Activated T-helper 1 cell treated with anti-CD3 and anti-CD28 coated beads, Interleukin-12 subunit alpha, Interleukin-12 subunit beta, Interleukin-2, Interleukin-4 antibody, amounts not matched to agents 30 ng/mL and 10 ng/mL and 1 ng/mL, durations not matched to agents 14 hours and 24 hours and 36 hours (primary cell): Measurements from ENCODE around the gene TMC2. TPM values are rescaled to one million over a fixed set of nuclear protein-coding genes. Genes with fewer than 3 reads are reported as not detected.

Experiments used
- DNase-seq: peaks from one replicate; pipeline ENCODE4 v3.0.0; 2021; ENCODE audit warnings: low spot score
- H3K27ac Mint-ChIP-seq: one replicate; pipeline ENCODE4 v1.8.0; 2021; ENCODE audit warnings: mild to moderate bottlenecking, mixed read lengths
- H3K27me3 Mint-ChIP-seq: one replicate; pipeline ENCODE4 v1.8.0; 2022; ENCODE audit warnings: mild to moderate bottlenecking, moderate library complexity, mixed read lengths; ENCODE audit not compliant: insufficient read depth
- H3K36me3 Mint-ChIP-seq: one replicate; pipeline ENCODE4 v1.8.0; 2021; ENCODE audit warnings: low read depth, mixed read lengths
- H3K4me1 Mint-ChIP-seq: one replicate; pipeline ENCODE4 v1.8.0; 2021; ENCODE audit warnings: low read depth, mixed read lengths
- H3K4me3 Mint-ChIP-seq: one replicate; pipeline ENCODE4 v1.8.0; 2021; ENCODE audit warnings: mild to moderate bottlenecking, moderate library complexity, mixed read lengths
- H3K9me3 Mint-ChIP-seq: one replicate; pipeline ENCODE4 v1.8.0; 2021; ENCODE audit warnings: mixed read lengths
- intact Hi-C: fragments of 100-400 bp; cut with micrococcal nuclease; formaldehyde crosslinking; loops from one replicate; pipeline ENCODE4 v1.15.1; 2024
- total RNA-seq: library from RNA; stranded (reverse); gene quantifications from 2 replicates; pipeline ENCODE4 v1.2.3, GENCODE V29; 2022

Gene TMC2
- total RNA-seq, 1 donor from 2014 or later = not detected

GRCh38 chr20:2654831-2655230 is 118.5 kb downstream of the TMC2 start:
- peaks cover 40% of the 10 kb centered on the region for H3K4me1 Mint-ChIP-seq
- DNase-seq = no peak

GRCh38 chr20:2655331-2656116 is 119.2 kb downstream of the TMC2 start:
- H3K36me3 Mint-ChIP-seq = peaks cover 72% of the 10 kb centered on the region
- H3K27ac Mint-ChIP-seq = no peak overlapping the region
- H3K4me1 Mint-ChIP-seq = peaks cover 40% of the 10 kb centered on the region
- intact Hi-C loops = loop anchor here (10.0 kb wide), 1 partner anchor 1821 kb away; the partner anchor contains the start of gene FAM110A
- H3K27me3 Mint-ChIP-seq = no peaks in the 10 kb centered on the region
- peak overlapping the region; percentile 92 for H3K4me3 Mint-ChIP-seq
- no peaks in the 10 kb centered on the region for H3K9me3 Mint-ChIP-seq
- DNase-seq = no peak

More at GRCh38 chr20:2654831-2655230, 118.5 kb downstream of the TMC2 start:
- Mint-ChIP-seq H3K27me3 (no peaks in the 10 kb centered on the region), H3K27ac (peak overlapping the region; percentile 56), H3K9me3 (no peaks in the 10 kb centered on the region), H3K36me3 (peaks cover 66% of the 10 kb centered on the region), H3K4me3 (peak overlapping the region; percentile 92)
- intact Hi-C loops = loop anchor here (5.0 to 10.0 kb wide), 2 partner anchors 553 to 1820 kb away; partner anchors contain the start of genes FAM110A and STK35

GRCh38 chr20:2656471-2657117 is 120.2 kb downstream of the TMC2 start:
- H3K4me3 Mint-ChIP-seq = peak overlapping the region; percentile 22
- intact Hi-C loops = loop anchor here (10.0 kb wide), 1 partner anchor 1822 kb away; the partner anchor contains the start of gene FAM110A
- DNase-seq = no peak
- H3K4me1 Mint-ChIP-seq = peaks cover 43% of the 10 kb centered on the region
- no peaks in the 10 kb centered on the region for H3K9me3 Mint-ChIP-seq
- peaks cover 78% of the 10 kb centered on the region for H3K36me3 Mint-ChIP-seq
- peak overlapping the region; percentile 47 for H3K27ac Mint-ChIP-seq
- H3K27me3 Mint-ChIP-seq = no peaks in the 10 kb centered on the region

GRCh38 chr20:2657241-2657640 is 120.9 kb downstream of the TMC2 start:
- no peak overlapping the region for H3K4me3 Mint-ChIP-seq
- H3K27me3 Mint-ChIP-seq = no peaks in the 10 kb centered on the region
- no peaks in the 10 kb centered on the region for H3K9me3 Mint-ChIP-seq
- no peak for DNase-seq
- H3K4me1 Mint-ChIP-seq = peaks cover 50% of the 10 kb centered on the region
- intact Hi-C loops = loop anchor here (10.0 kb wide), 1 partner anchor 1822 kb away; the partner anchor contains the start of gene FAM110A
- peaks cover 85% of the 10 kb centered on the region for H3K36me3 Mint-ChIP-seq
- no peak overlapping the region for H3K27ac Mint-ChIP-seq

- no peak overlapping the region for H3K27ac Mint-ChIP-seq
- H3K4me3 Mint-ChIP-seq = no peak overlapping the region
- peaks cover 52% of the 10 kb centered on the region for H3K4me1 Mint-ChIP-seq
- H3K27me3 Mint-ChIP-seq = no peaks in the 10 kb centered on the region
- intact Hi-C loops = loop anchor here (10.0 kb wide), 1 partner anchor 1823 kb away; the partner anchor contains the start of gene FAM110A
- H3K36me3 Mint-ChIP-seq = peaks cover 86% of the 10 kb centered on the region
- DNase-seq = no peak
- no peaks in the 10 kb centered on the region for H3K9me3 Mint-ChIP-seq
Observed at GRCh38 chr20:2657674-2658073, 121.3 kb downstream of the TMC2 start.

GRCh38 chr20:2658414-2659354 is 122.3 kb downstream of the TMC2 start:
- no peak for DNase-seq
- no peak overlapping the region for H3K27ac Mint-ChIP-seq
- peaks cover 52% of the 10 kb centered on the region for H3K4me1 Mint-ChIP-seq
- intact Hi-C loops = loop anchor here (10.0 kb wide), 1 partner anchor 1824 kb away; the partner anchor contains the start of gene FAM110A
- H3K36me3 Mint-ChIP-seq = peaks cover 80% of the 10 kb centered on the region
- H3K4me3 Mint-ChIP-seq = no peak overlapping the region
- H3K9me3 Mint-ChIP-seq = no peaks in the 10 kb centered on the region
- peaks cover 1% of the 10 kb centered on the region for H3K27me3 Mint-ChIP-seq

- H3K27me3 Mint-ChIP-seq = peaks cover 1% of the 10 kb centered on the region
- intact Hi-C loops = loop anchor here (10.0 kb wide), 1 partner anchor 1825 kb away; the partner anchor contains the start of gene FAM110A
- DNase-seq = no peak
- no peak overlapping the region for H3K27ac Mint-ChIP-seq
- peaks cover 50% of the 10 kb centered on the region for H3K4me1 Mint-ChIP-seq
- H3K36me3 Mint-ChIP-seq = peaks cover 74% of the 10 kb centered on the region
- H3K9me3 Mint-ChIP-seq = no peaks in the 10 kb centered on the region
- no peak overlapping the region for H3K4me3 Mint-ChIP-seq
Observed at GRCh38 chr20:2659547-2659946, 123.2 kb downstream of the TMC2 start.

GRCh38 chr20:2663364-2663886 is 127.1 kb downstream of the TMC2 start:
- Mint-ChIP-seq H3K9me3 (no peaks in the 10 kb centered on the region), H3K4me1 (peaks cover 22% of the 10 kb centered on the region), H3K4me3 (peak overlapping the region; percentile 89), H3K27ac (peak overlapping the region; percentile 86), H3K27me3 (peaks cover 1% of the 10 kb centered on the region), H3K36me3 (peaks cover 37% of the 10 kb centered on the region)
- no peak for DNase-seq
- intact Hi-C loops = no loop called here

GRCh38 chr20:2663887-2664719 is 127.7 kb downstream of the TMC2 start, which contains the start of gene IDH3B:
IDH3B (minus strand) TSS chr20:2664216; CDS start chr20:2664188, 28 bp downstream.
- H3K27me3 Mint-ChIP-seq = peaks cover 6% of the 10 kb centered on the region
- peaks cover 17% of the 10 kb centered on the region for H3K4me1 Mint-ChIP-seq
- peak within 1 kb of the TSS; percentile 89 for H3K4me3 Mint-ChIP-seq

GRCh38 chr20:2671977-2672376 is 135.6 kb downstream of the TMC2 start:
- Mint-ChIP-seq H3K4me1 (no peaks in the 10 kb centered on the region), H3K4me3 (no peak overlapping the region), H3K36me3 (no peaks in the 10 kb centered on the region), H3K27ac (no peak overlapping the region), H3K27me3 (peaks cover 5% of the 10 kb centered on the region), H3K9me3 (no peaks in the 10 kb centered on the region)
- DNase-seq = no peak
- intact Hi-C loops = no loop called here

More at GRCh38 chr20:2663887-2664719, 127.7 kb downstream of the TMC2 start, which contains the start of gene IDH3B:
- intact Hi-C loops = loop anchor here (1.0 kb wide), 1 partner anchor 12 kb away; the partner anchor contains the start of gene NOP56
- no peaks in the 10 kb centered on the region for H3K9me3 Mint-ChIP-seq
- H3K36me3 Mint-ChIP-seq = peaks cover 30% of the 10 kb centered on the region
- peak within 1 kb of the TSS; percentile 97 for H3K27ac Mint-ChIP-seq
- DNase-seq = peak; percentile 91

GRCh38 chr20:2672446-2672845 is 136.1 kb downstream of the TMC2 start:
- Mint-ChIP-seq H3K4me3 (no peak overlapping the region), H3K36me3 (no peaks in the 10 kb centered on the region), H3K4me1 (no peaks in the 10 kb centered on the region), H3K27ac (no peak overlapping the region), H3K27me3 (peaks cover 5% of the 10 kb centered on the region), H3K9me3 (no peaks in the 10 kb centered on the region)
- intact Hi-C loops = no loop called here
- DNase-seq = no peak
